Measurements from ENCODE around the gene KCNIP1. TPM values are rescaled to one million over a fixed set of nuclear protein-coding genes. Genes with fewer than 3 reads are reported as not detected.

KCNIP1 gene
- polyA plus RNA-seq, 1 donor (not counting 4 experiments of a cell fraction or from before 2014, with no cell fraction given) = not detected

- no peak overlapping the region for H3K9ac ChIP-seq (ENCODE audit: control insufficient read depth, extremely low read depth, insufficient read depth, low read length)
- no peaks in the 10 kb centered on the region for H3K36me3 ChIP-seq (ENCODE audit: control insufficient read depth in 2 of 2, extremely low read depth in 1 of 2, insufficient read depth in 2 of 2, low read length in 2 of 2)
- peaks cover 3% of the 10 kb centered on the region for H3K27me3 ChIP-seq (ENCODE audit: control insufficient read depth, extremely low read depth, insufficient read depth, low read length)
- no peak overlapping the region for H3K27ac ChIP-seq (ENCODE audit: control insufficient read depth, insufficient read depth, low read length)
- no peaks in the 10 kb centered on the region for H3K9me1 ChIP-seq (ENCODE audit: control insufficient read depth, extremely low read depth, insufficient read depth, low read length)
- H3K79me2 ChIP-seq (ENCODE audit: control insufficient read depth, insufficient read depth, low read length) = no peaks in the 10 kb centered on the region
- H3K4me2 ChIP-seq (ENCODE audit: control insufficient read depth, extremely low read depth, insufficient read depth, low read depth, low read length) = no peak overlapping the region
- no peaks in the 10 kb centered on the region for H4K20me1 ChIP-seq (ENCODE audit: control insufficient read depth, extremely low read depth, insufficient read depth, low read length)
- H2AFZ ChIP-seq (ENCODE audit: control insufficient read depth, low read length) = no peak overlapping the region
- FAIRE-seq = no peak
- no peak for DNase-seq (ENCODE audit: low read depth, low spot score)
- dilution Hi-C loops (cut with MboI; ENCODE audit: extremely low pct_ligation_motif_present, low sequenced_read_pairs) = no loop called here
- no peaks in the 10 kb centered on the region for H3K4me1 ChIP-seq (ENCODE audit: control insufficient read depth, extremely low read depth, insufficient read depth, low read length)
- TF ChIP-seq CTCF (optimal IDR thresholded peaks at IDR 0.05 in 1 of 3, IDR thresholded peaks at IDR 0.05 in 1 of 3, conservative IDR thresholded peaks at IDR 0.05 in 1 of 3; ENCODE audit: extremely low read depth in 1 of 3, insufficient read depth in 2 of 3, low read length in 3 of 3) = no peak
- TF ChIP-seq EZH2 (IDR thresholded peaks at IDR 0.05; ENCODE audit: low read length) = no peak
- no peaks in the 10 kb centered on the region for H3K9me3 ChIP-seq (ENCODE audit: control insufficient read depth, low read depth, low read length)
- no peak overlapping the region for H3K4me3 ChIP-seq (ENCODE audit: control insufficient read depth in 2 of 3, extremely low read depth in 1 of 3, insufficient read depth in 2 of 3, low read depth in 1 of 3, low read length in 3 of 3)
These were observed 7.9 kb downstream of the KCNIP1 start for GRCh38 chr5:170511551-170512258.

- TF ChIP-seq EZH2 (IDR thresholded peaks at IDR 0.05; ENCODE audit: low read length) = no peak
- TF ChIP-seq CTCF (optimal IDR thresholded peaks at IDR 0.05 in 1 of 3, IDR thresholded peaks at IDR 0.05 in 1 of 3, conservative IDR thresholded peaks at IDR 0.05 in 1 of 3; ENCODE audit: extremely low read depth in 1 of 3, insufficient read depth in 2 of 3, low read length in 3 of 3) = no peak
- FAIRE-seq = no peak
- no peak for DNase-seq (ENCODE audit: low read depth, low spot score)
- H3K79me2 ChIP-seq (ENCODE audit: control insufficient read depth, insufficient read depth, low read length) = no peaks in the 10 kb centered on the region
- H3K4me3 ChIP-seq (ENCODE audit: control insufficient read depth in 2 of 3, extremely low read depth in 1 of 3, insufficient read depth in 2 of 3, low read depth in 1 of 3, low read length in 3 of 3) = no peak overlapping the region
- H3K9ac ChIP-seq (ENCODE audit: control insufficient read depth, extremely low read depth, insufficient read depth, low read length) = no peak overlapping the region
- no peak overlapping the region for H3K27ac ChIP-seq (ENCODE audit: control insufficient read depth, insufficient read depth, low read length)
- H3K4me1 ChIP-seq (ENCODE audit: control insufficient read depth, extremely low read depth, insufficient read depth, low read length) = no peaks in the 10 kb centered on the region
- H3K9me1 ChIP-seq (ENCODE audit: control insufficient read depth, extremely low read depth, insufficient read depth, low read length) = no peaks in the 10 kb centered on the region
- H3K9me3 ChIP-seq (ENCODE audit: control insufficient read depth, low read depth, low read length) = no peaks in the 10 kb centered on the region
- no peaks in the 10 kb centered on the region for H4K20me1 ChIP-seq (ENCODE audit: control insufficient read depth, extremely low read depth, insufficient read depth, low read length)
- no peak overlapping the region for H3K4me2 ChIP-seq (ENCODE audit: control insufficient read depth, extremely low read depth, insufficient read depth, low read depth, low read length)
- H2AFZ ChIP-seq (ENCODE audit: control insufficient read depth, low read length) = no peak overlapping the region
- no peaks in the 10 kb centered on the region for H3K36me3 ChIP-seq (ENCODE audit: control insufficient read depth in 2 of 2, extremely low read depth in 1 of 2, insufficient read depth in 2 of 2, low read length in 2 of 2)
- dilution Hi-C loops (cut with MboI; ENCODE audit: extremely low pct_ligation_motif_present, low sequenced_read_pairs) = no loop called here
- no peaks in the 10 kb centered on the region for H3K27me3 ChIP-seq (ENCODE audit: control insufficient read depth, extremely low read depth, insufficient read depth, low read length)
These were observed 10.2 kb downstream of the KCNIP1 start for GRCh38 chr5:170513856-170514525.

Measured in keratinocyte (primary cell).